ENCODE measurements around the gene DCHS2.

Gene DCHS2

GRCh38 chr4:154435895-154436294 lies 55.7 kb downstream of the DCHS2 start:
- no peak for TF ChIP-seq CTCF (IDR thresholded peaks at IDR 0.05; ENCODE audit: insufficient read depth, low read depth, low read length, missing control alignments)
- DNase-seq (ENCODE audit: low read depth) = no peak
- no peak overlapping the region for H3K4me3 ChIP-seq (ENCODE audit: low read depth, low read length)

GRCh38 chr4:154433543-154433942 lies 58.1 kb downstream of the DCHS2 start:
- H3K4me3 ChIP-seq (ENCODE audit: low read depth, low read length) = no peak overlapping the region
- no peak for TF ChIP-seq CTCF (IDR thresholded peaks at IDR 0.05; ENCODE audit: insufficient read depth, low read depth, low read length, missing control alignments)
- no peak for DNase-seq (ENCODE audit: low read depth)

GRCh38 chr4:154429176-154429575 lies 62.4 kb downstream of the DCHS2 start:
- TF ChIP-seq CTCF (IDR thresholded peaks at IDR 0.05; ENCODE audit: insufficient read depth, low read depth, low read length, missing control alignments) = no peak
- H3K4me3 ChIP-seq (ENCODE audit: low read depth, low read length) = no peak overlapping the region
- DNase-seq (ENCODE audit: low read depth) = no peak

GRCh38 chr4:154427149-154427548 lies 64.5 kb downstream of the DCHS2 start:
- TF ChIP-seq CTCF (IDR thresholded peaks at IDR 0.05; ENCODE audit: insufficient read depth, low read depth, low read length, missing control alignments) = no peak
- DNase-seq (ENCODE audit: low read depth) = no peak
- H3K4me3 ChIP-seq (ENCODE audit: low read depth, low read length) = no peak overlapping the region

GRCh38 chr4:154425514-154425913 lies 66.1 kb downstream of the DCHS2 start:
- no peak overlapping the region for H3K4me3 ChIP-seq (ENCODE audit: low read depth, low read length)
- no peak for DNase-seq (ENCODE audit: low read depth)
- no peak for TF ChIP-seq CTCF (IDR thresholded peaks at IDR 0.05; ENCODE audit: insufficient read depth, low read depth, low read length, missing control alignments)

- no peak overlapping the region for H3K4me3 ChIP-seq (ENCODE audit: low read depth, low read length)
- no peak for TF ChIP-seq CTCF (IDR thresholded peaks at IDR 0.05; ENCODE audit: insufficient read depth, low read depth, low read length, missing control alignments)
- no peak for DNase-seq (ENCODE audit: low read depth)
Observed at GRCh38 chr4:154424810-154425484, 66.7 kb downstream of the DCHS2 start.

- H3K4me3 ChIP-seq (ENCODE audit: low read depth, low read length) = no peak overlapping the region
- no peak for DNase-seq (ENCODE audit: low read depth)
- no peak for TF ChIP-seq CTCF (IDR thresholded peaks at IDR 0.05; ENCODE audit: insufficient read depth, low read depth, low read length, missing control alignments)
Observed at GRCh38 chr4:154422152-154422551, 69.4 kb downstream of the DCHS2 start.
